ENCODE measurements around the gene RAB3GAP1.

Gene RAB3GAP1

DNA sequence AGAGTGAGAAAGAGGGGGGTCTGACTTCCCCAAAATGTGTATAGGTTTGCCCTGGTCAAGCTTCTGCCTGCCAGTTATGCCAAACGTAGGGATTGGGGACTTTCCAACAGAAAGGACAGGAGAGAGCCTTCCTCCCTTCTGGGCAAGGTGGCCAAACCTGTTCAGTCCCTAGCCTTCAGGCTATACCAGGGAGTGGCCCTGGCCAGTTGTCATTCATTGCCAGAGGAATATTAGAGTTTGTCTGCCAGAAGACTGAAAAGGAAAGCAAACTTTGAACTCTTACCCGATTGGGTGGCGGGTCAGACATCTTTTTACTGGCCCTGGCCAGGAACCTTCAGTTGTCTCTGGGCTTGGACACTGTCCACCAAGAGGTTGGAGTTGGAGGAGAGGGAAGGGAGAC, 22.1 kb downstream of the RAB3GAP1 start:
- H3K9me3 ChIP-seq (ENCODE audit: control insufficient read depth, insufficient read depth, low read depth, low read length): no peaks in the 10 kb centered on the region
- POLR2A ChIA-PET: no interaction called here
- H3K4me3 ChIP-seq (ENCODE audit: low read depth, low read length): no peak overlapping the region
- TF ChIP-seq ZNF544 (tag by site-specific recombination; IDR thresholded peaks at IDR 0.05) (no peak), ZNF37A (tag by site-specific recombination; IDR thresholded peaks at IDR 0.05) (no peak), ZFP37 (tag by site-specific recombination; IDR thresholded peaks at IDR 0.05) (no peak), ZNF571 (tag by site-specific recombination; IDR thresholded peaks at IDR 0.05) (no peak), ZEB2 (tag by site-specific recombination; IDR thresholded peaks at IDR 0.05) (no peak), HOXC10 (CRISPR knock-in tag; IDR thresholded peaks at IDR 0.05) (no peak), KLF9 (tag by site-specific recombination; IDR thresholded peaks at IDR 0.05; ENCODE audit: low read depth) (no peak), YY2 (tag by site-specific recombination; IDR thresholded peaks at IDR 0.05) (no peak), ZNF501 (tag by site-specific recombination; IDR thresholded peaks at IDR 0.05) (no peak)
- TF ChIP-seq, protein P1, sequence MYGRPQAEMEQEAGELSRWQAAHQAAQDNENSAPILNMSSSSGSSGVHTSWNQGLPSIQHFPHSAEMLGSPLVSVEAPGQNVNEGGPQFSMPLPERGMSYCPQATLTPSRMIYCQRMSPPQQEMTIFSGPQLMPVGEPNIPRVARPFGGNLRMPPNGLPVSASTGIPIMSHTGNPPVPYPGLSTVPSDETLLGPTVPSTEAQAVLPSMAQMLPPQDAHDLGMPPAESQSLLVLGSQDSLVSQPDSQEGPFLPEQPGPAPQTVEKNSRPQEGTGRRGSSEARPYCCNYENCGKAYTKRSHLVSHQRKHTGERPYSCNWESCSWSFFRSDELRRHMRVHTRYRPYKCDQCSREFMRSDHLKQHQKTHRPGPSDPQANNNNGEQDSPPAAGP (tag by site-specific recombination; IDR thresholded peaks at IDR 0.05): no peak
- TF ChIP-seq, protein P2, sequence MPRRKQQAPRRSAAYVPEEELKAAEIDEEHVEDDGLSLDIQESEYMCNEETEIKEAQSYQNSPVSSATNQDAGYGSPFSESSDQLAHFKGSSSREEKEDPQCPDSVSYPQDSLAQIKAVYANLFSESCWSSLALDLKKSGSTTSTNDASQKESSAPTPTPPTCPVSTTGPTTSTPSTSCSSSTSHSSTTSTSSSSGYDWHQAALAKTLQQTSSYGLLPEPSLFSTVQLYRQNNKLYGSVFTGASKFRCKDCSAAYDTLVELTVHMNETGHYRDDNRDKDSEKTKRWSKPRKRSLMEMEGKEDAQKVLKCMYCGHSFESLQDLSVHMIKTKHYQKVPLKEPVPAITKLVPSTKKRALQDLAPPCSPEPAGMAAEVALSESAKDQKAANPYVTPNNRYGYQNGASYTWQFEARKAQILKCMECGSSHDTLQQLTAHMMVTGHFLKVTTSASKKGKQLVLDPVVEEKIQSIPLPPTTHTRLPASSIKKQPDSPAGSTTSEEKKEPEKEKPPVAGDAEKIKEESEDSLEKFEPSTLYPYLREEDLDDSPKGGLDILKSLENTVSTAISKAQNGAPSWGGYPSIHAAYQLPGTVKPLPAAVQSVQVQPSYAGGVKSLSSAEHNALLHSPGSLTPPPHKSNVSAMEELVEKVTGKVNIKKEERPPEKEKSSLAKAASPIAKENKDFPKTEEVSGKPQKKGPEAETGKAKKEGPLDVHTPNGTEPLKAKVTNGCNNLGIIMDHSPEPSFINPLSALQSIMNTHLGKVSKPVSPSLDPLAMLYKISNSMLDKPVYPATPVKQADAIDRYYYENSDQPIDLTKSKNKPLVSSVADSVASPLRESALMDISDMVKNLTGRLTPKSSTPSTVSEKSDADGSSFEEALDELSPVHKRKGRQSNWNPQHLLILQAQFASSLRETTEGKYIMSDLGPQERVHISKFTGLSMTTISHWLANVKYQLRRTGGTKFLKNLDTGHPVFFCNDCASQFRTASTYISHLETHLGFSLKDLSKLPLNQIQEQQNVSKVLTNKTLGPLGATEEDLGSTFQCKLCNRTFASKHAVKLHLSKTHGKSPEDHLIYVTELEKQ (tag by site-specific recombination; IDR thresholded peaks at IDR 0.05; ENCODE audit: borderline replicate concordance): no peak
- TF ChIP-seq, protein P3, sequence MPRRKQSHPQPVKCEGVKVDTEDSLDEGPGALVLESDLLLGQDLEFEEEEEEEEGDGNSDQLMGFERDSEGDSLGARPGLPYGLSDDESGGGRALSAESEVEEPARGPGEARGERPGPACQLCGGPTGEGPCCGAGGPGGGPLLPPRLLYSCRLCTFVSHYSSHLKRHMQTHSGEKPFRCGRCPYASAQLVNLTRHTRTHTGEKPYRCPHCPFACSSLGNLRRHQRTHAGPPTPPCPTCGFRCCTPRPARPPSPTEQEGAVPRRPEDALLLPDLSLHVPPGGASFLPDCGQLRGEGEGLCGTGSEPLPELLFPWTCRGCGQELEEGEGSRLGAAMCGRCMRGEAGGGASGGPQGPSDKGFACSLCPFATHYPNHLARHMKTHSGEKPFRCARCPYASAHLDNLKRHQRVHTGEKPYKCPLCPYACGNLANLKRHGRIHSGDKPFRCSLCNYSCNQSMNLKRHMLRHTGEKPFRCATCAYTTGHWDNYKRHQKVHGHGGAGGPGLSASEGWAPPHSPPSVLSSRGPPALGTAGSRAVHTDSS (tag by site-specific recombination; IDR thresholded peaks at IDR 0.05): no peak
- TF ChIP-seq, protein P4, sequence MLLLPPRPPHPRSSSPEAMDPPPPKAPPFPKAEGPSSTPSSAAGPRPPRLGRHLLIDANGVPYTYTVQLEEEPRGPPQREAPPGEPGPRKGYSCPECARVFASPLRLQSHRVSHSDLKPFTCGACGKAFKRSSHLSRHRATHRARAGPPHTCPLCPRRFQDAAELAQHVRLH (tag by site-specific recombination; IDR thresholded peaks at IDR 0.05): no peak
- TF ChIP-seq, protein P5, sequence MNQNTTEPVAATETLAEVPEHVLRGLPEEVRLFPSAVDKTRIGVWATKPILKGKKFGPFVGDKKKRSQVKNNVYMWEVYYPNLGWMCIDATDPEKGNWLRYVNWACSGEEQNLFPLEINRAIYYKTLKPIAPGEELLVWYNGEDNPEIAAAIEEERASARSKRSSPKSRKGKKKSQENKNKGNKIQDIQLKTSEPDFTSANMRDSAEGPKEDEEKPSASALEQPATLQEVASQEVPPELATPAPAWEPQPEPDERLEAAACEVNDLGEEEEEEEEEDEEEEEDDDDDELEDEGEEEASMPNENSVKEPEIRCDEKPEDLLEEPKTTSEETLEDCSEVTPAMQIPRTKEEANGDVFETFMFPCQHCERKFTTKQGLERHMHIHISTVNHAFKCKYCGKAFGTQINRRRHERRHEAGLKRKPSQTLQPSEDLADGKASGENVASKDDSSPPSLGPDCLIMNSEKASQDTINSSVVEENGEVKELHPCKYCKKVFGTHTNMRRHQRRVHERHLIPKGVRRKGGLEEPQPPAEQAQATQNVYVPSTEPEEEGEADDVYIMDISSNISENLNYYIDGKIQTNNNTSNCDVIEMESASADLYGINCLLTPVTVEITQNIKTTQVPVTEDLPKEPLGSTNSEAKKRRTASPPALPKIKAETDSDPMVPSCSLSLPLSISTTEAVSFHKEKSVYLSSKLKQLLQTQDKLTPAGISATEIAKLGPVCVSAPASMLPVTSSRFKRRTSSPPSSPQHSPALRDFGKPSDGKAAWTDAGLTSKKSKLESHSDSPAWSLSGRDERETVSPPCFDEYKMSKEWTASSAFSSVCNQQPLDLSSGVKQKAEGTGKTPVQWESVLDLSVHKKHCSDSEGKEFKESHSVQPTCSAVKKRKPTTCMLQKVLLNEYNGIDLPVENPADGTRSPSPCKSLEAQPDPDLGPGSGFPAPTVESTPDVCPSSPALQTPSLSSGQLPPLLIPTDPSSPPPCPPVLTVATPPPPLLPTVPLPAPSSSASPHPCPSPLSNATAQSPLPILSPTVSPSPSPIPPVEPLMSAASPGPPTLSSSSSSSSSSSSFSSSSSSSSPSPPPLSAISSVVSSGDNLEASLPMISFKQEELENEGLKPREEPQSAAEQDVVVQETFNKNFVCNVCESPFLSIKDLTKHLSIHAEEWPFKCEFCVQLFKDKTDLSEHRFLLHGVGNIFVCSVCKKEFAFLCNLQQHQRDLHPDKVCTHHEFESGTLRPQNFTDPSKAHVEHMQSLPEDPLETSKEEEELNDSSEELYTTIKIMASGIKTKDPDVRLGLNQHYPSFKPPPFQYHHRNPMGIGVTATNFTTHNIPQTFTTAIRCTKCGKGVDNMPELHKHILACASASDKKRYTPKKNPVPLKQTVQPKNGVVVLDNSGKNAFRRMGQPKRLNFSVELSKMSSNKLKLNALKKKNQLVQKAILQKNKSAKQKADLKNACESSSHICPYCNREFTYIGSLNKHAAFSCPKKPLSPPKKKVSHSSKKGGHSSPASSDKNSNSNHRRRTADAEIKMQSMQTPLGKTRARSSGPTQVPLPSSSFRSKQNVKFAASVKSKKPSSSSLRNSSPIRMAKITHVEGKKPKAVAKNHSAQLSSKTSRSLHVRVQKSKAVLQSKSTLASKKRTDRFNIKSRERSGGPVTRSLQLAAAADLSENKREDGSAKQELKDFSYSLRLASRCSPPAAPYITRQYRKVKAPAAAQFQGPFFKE (tag by site-specific recombination; IDR thresholded peaks at IDR 0.05; ENCODE audit: borderline replicate concordance): no peak
- H3K4me1 ChIP-seq (ENCODE audit: control insufficient read depth, insufficient read depth, low read length): no peaks in the 10 kb centered on the region
- CTCF ChIA-PET: no interaction called here
- peaks cover 3 to 23% of the 10 kb centered on the region in 2 experiments; a peak in 2 of 3 replicates for H3K36me3 ChIP-seq (ENCODE audit: control insufficient read depth in 2 of 2, insufficient read depth in 1 of 2, low read length in 2 of 2)
- no peak overlapping the region for H3K27ac ChIP-seq (ENCODE audit: extremely low read depth, low read depth, low read length)

Measured in HEK293 (cell line).